ENCODE data around the gene ADM2.
"Not testable (repeated sequence)": the region's sequence is repeated elsewhere in the genome, so short reads cannot be mapped to it uniquely, and the experiment has no call there.

ADM2 gene

GRCh38 chr22:50507991-50508884 is 26.9 kb downstream of the ADM2 start, which contains the start of gene NCAPH2:
Gene NCAPH2 (plus strand): TSS chr22:50508224. CDS start chr22:50508338, 114 bp downstream.
- peak; percentile 97 for DNase-seq

- DNase-seq, result no peak
These were observed 27.6 kb downstream of the ADM2 start for GRCh38 chr22:50508897-50509296.

DNA sequence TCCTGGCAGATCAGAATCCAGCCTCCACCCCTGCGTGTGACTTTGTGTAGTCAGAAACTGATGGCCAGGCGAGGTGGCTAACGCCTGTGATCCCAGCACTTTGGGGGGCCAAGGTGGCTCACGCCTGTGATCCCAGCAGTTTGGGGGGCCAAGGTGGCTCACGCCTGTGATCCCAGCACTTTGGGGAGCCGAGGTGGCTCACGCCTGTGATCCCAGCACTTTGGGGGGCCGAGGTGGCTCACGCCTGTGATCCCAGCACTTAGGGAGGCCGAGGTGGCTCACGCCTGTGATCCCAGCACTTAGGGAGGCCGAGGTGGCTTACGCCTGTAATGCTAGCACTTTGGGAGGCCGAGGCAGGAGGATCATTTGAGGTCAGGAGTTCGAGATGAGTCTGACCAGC is 31.8 kb downstream of the ADM2 start:
- no peak for DNase-seq

GRCh38 chr22:50516068-50516467 is 34.7 kb downstream of the ADM2 start:
- no peak for DNase-seq

DNA sequence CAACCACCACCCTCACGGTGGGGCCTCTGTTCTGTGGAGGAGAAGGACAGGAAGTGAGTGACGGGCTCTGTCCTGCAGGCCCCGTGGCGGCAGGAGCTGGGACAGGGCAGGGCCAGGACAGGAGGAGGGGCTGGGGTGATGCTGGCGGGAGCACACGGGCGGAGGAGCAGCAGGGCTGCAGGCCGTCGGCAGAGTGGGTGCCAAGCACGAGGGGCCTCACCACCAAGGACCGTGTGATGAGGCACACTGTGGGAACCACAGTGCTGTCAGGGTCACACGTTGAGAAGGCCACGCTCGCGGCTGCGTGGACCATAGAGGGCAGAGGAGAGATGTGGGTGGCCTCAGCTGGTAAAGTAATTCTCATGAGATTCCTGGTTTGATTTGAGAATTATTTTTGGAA is 35.5 kb downstream of the ADM2 start:
- DNase-seq, result no peak

DNA sequence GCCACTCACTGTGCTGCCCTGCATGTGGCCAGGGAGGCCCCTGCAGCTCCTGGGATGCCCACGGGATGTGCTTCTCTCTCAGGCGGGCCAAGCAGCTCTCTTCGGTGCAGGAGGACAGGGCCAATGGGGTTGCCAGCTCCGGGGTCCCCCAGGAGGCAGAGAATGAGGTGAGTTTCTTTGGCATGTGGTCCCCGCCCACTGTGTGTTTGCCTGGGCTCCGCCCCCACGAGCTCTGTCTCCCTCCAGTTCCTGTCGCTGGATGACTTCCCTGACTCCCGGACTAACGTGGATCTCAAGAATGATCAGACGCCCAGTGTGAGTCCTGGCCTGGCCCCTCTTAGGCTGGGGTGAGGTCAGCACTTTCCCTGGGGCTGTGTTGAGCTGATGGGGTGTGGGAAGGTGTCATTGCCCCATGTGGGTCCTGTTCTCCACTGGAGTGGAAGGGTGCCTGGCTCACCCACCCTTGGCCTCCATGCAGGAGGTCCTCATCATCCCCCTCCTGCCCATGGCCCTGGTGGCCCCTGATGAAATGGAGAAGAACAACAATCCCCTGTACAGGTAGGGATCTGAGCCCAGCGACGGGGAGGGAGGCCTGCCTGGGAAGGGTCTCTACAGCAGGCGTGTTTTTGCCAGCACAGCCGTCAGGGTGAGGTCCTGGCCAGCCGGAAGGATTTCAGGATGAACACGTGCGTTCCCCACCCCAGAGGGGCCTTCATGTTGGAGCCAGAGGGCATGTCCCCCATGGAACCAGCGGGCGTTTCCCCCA is 36.3 kb downstream of the ADM2 start:
- DNase-seq, result no peak

DNA sequence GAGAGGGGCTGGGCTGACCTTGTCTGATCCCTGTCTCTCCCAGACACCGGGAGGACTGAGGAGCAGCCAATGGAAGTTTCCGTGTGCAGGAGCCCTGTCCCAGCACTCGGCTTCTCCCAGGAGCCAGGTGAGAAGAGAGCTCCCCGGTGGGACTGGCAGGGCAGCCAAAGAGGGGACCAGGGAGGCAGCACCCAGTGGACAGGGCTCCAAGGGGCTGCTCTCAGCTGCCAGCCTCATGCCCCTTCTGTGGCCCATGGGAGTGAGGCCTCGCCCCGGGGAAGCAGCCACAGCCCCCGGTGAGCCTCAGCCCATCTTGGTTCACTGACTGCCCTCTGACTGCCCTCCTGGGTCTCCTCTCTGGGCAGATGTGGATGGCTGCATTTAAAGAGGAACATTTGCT is 37.3 kb downstream of the ADM2 start:
- DNase-seq, result no peak

- DNase-seq, result no peak
These were observed 37.8 kb downstream of the ADM2 start for GRCh38 chr22:50519151-50519550.

GRCh38 chr22:50520184-50520583 is 38.8 kb downstream of the ADM2 start:
- not testable (repeated sequence) for DNase-seq

DNA sequence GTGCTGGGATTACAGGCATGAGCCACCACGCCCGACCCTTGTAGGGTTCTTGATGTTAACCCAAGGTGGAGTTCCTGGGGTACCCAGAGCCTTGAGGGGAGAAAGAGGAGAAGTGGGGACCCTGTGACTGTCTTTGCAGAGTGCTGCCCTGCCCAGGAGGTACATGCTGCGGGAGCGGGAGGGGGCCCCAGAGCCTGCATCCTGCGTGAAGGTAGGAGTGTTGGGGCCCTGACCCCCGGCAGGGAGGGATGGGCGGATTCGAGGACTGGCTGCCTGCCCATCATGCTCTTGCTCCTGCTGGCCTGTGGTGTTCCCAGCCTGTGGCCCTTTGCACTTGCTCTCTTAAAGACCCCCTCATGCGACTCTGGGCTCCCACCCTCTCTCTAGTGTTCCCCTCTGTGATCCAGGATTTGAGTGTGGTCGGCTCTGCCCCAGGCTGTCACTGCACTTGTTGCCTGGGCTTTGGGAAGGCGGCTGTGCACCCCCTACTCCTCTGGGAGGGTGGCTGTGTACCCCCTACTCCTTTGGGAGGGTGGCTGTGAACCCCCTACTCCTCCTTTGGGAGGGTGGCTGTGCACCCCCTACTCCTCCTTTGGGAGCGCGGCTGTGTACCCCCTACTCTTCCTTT is 39.6 kb downstream of the ADM2 start:
- DNase-seq, result no peak

- DNase-seq, result no peak
These were observed 40.4 kb downstream of the ADM2 start for GRCh38 chr22:50521710-50522109.

- no peak for DNase-seq
These were observed 41.0 kb downstream of the ADM2 start for GRCh38 chr22:50522208-50522805.

GRCh38 chr22:50522806-50523438 is 41.6 kb downstream of the ADM2 start:
- no peak for DNase-seq

DNA sequence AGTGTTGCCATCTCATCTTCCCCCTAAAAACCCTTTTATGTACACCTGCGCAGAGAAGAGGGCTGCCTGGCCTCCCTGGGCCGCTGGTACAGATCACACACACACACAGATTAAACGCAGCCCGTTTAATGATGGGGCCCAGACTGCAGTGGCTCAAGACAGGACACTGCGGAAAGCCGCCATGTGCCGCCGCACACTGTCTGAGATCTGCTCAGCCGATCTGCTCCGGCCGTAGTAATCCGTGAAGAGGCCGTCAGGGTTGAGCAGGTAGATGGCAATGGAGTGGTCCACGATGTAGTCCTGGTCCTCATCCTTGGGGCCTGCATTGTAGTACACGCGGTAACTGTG is 42.1 kb downstream of the ADM2 start:
- no peak for DNase-seq

- no peak for DNase-seq
These were observed 42.7 kb downstream of the ADM2 start for GRCh38 chr22:50523806-50524675.

- DNase-seq, result no peak
These were observed 43.3 kb downstream of the ADM2 start for GRCh38 chr22:50524676-50525103.

DNA sequence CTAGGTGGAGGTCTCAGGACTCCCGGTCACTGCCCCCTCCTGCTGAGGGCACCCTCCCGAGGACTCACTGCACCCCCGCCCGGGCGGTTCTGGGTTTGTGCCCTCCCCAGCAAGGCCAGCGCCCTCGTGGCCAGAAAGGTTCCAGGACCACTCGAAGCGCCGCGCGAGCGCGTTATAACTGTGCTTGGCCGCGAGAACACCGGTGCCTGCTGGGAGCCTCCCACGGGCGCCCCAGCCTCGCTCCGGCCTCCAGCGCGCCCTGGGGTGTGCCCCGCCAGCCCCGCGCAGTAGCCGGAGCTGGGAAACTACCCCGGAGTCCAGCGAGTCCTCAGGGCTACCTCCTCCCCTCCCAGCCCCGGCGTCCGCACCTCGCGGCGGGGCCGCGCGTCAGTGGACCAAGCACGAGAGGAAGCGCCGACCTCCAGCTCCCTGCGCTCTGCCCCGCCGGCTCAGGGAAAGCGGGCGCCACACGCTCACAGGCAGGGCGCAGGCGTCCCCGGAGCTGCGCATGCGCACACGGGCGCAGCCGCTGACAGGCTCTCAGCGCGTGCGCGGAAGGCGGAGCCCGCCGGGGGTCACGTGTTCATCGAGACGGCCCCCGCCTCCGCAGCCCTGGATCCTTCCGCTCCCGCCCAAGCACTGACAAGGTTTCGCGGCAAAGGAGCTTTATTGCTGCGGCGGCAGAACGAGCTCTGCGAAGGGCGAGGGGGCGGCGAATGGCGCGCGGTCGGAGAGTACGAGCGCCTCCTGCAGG is 43.9 kb downstream of the ADM2 start, which contains the start of gene SCO2:
SCO2 (minus strand) TSS at position 495 of the 754 bp plus-strand sequence. CDS start 1,187 bp downstream, outside the sequence.
- peak; percentile 96 for DNase-seq

GRCh38 chr22:50525858-50526107 is 44.4 kb downstream of the ADM2 start:
- no peak for DNase-seq

DNA sequence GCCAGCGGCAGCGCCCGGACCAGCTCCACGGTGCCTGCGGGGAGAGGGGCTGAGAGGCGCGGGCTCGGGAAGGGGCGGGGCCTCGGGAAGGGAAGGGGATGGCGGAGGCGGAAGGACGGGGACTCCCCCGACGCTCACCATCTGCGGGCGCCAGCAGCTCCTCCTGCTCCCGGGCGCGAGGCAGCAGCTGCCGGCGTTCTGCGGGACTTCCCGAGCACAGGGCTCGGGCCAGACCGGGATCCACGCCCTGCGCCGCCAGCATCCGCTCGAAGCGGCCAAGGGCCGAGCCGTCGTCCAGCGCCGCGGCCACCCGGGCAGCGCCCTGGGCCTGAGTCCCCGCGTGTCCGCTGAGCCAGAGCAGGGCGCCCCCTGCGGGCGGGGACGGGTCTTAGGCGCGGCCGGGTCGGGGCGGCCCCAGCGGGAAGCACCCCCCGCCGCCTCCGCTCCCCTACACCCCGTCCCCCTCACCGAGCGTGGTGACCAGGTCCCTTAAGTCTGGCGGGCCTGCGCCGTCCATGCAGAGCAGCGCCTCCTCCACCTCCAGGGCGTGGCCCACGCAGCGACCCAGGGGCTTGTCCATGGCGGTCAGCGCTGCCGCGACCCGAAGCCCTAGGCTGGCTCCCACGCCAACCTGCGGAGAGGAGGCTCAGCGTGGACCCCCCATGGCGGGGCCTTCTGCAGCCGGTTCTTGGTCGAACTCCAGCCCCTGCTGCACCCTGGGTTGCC is 44.9 kb downstream of the ADM2 start:
- peak; percentile 75 for DNase-seq

All from NCI-H1436 (cell line).